WI38 (cell line): ENCODE measurements around the gene GSX1.

Source experiments
- H3K4me3 ChIP-seq: 2 replicates; pipeline ENCODE4 v1.5.1; 2011; ENCODE audit warnings: low read depth, mild to moderate bottlenecking, control low read depth, low read length
- TF ChIP-seq, protein P1 (sequence below): IDR thresholded peaks from 2 replicates; pipeline ENCODE4 v1.5.1; 2012; ENCODE audit warnings: low read depth, mild to moderate bottlenecking, control low read depth, low read length

The GSX1 gene

DNA sequence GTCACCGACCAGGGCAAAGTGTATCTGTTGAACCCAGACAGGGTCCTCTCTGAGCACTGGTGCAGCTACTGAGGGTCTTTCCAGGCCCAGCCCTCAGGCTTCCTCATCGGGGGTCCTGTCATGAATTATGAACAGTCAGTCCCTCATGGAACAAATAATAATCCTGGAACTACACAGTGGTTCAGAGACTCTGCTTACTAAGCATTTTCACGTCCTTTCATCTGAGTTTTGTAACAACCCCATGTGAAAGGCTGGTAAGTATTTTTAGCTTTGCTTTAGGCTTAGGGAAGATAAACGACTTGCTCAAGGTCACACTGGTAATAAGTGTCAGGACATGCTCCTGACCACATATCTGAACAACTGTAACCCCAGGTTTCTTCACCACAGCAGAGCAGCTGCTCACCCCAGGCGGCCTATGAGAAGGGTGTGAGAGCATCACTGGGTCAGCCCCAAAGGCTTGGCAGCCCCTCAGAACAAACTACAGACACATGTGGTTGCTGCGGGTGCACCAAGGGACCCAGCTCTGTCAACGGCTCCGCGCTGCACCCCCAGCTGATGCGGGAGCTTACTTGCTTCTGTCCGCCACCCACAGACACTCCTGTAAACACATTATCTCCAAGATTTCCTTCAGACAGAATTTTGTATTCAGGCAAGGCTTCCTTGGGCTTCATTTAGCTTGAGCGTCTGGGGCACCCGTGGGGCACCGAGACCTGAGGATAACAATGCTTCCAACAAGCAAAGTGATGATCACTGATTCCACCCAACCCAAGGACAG lies 19.4 kb upstream of the GSX1 start:
- TF ChIP-seq, protein P1, sequence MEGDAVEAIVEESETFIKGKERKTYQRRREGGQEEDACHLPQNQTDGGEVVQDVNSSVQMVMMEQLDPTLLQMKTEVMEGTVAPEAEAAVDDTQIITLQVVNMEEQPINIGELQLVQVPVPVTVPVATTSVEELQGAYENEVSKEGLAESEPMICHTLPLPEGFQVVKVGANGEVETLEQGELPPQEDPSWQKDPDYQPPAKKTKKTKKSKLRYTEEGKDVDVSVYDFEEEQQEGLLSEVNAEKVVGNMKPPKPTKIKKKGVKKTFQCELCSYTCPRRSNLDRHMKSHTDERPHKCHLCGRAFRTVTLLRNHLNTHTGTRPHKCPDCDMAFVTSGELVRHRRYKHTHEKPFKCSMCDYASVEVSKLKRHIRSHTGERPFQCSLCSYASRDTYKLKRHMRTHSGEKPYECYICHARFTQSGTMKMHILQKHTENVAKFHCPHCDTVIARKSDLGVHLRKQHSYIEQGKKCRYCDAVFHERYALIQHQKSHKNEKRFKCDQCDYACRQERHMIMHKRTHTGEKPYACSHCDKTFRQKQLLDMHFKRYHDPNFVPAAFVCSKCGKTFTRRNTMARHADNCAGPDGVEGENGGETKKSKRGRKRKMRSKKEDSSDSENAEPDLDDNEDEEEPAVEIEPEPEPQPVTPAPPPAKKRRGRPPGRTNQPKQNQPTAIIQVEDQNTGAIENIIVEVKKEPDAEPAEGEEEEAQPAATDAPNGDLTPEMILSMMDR, result no peak
- no peak overlapping the region for H3K4me3 ChIP-seq

DNA sequence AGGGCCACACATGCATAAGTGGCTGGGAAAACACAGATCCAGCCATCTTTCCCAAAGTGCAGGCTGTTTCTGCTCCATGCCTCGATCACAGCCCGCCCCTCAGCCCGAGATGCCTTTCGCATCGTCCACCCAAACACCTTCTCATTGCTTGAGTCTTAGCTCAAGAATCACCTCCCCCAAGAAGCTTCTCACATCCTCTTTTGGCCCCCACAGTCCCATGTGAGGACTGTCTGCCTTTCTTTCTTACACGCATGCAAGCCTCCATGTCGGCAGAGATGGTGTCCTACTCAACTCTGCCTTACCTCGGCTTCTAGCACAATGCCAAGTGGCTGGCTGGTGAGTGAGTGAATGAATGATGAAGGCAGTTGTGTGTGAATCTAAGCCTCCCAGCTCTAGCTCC lies 18.1 kb upstream of the GSX1 start:
- TF ChIP-seq, protein P1, result no peak
- no peak overlapping the region for H3K4me3 ChIP-seq

DNA sequence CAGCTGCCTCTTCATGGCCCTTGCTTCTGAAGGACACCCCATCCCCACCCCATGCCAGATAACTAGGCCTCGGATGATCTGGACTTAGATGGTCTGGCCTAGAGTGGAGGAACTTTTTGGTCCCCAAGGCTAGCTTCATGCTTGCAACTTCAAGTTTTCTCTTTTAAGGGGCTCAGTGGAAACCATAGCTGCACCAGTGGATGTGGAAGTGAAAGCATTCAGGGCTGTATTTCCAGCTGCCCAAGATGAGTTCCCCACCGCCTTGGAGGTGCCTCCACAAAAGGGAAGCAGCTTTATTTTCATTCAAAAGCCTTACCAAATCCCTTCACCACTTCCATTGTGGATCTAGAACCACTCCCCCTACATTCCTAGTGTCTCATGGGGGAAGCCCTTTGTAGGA lies 17.6 kb upstream of the GSX1 start:
- TF ChIP-seq, protein P1, result no peak
- no peak overlapping the region for H3K4me3 ChIP-seq

DNA sequence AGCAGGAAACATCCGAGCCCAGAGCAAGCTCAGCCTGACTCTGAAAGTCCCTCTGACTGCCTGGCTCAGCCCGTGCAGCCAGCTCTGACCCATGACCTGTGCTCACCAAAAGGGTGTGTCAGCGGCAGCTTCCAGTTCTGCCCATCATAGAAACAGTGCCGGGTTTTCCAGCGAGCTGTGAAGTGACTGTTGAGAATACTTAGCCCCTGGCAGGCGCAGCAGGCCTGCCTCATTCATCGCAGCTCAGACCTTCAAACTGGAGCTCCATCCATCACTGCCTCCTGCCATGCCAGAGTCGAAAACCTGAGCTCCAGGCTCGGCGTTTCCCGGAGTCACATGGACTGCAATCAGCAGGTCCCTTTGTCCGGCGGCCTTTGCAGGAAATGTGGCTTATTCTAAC lies 16.3 kb upstream of the GSX1 start:
- TF ChIP-seq, protein P1, result no peak
- no peak overlapping the region for H3K4me3 ChIP-seq

DNA sequence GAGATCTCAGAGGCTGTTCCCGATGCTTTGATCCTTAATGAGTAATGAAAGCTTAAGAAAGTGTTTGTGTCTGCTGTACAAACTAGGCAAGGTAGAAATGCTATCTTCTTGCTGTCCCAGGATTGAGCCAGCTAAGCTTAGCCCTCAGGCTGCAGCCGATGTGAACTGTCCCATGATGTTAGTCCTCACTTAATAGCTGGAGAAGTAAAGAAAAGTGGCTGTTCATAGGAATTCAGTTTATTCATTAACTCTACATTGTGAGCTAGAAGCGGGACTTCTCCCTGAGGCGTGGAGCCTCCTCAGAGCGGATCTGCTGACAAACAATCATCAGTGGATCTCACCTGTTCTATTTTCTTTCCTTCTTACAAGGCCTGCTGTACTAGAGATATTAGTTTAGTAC lies 10.1 kb upstream of the GSX1 start:
- TF ChIP-seq, protein P1, result no peak

DNA sequence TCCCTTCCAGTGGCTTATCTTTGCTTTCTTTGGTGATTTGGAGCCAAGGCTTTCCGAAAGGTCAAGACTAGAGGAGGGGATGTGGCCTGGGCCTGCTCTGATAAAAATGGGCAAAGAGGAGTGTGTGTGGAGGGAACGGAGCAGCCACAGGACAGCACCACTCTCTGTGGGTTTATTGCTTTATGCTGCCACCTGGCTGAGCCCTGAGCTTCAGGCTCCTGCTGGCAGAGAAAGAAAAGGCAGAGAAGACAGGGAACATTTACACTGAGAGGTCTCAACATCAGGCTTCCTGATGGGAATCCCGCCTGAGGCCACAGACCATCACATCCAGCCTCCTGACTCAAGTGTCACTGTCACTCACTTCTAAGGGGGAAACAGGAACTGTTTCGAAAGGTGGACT lies 9.2 kb upstream of the GSX1 start:
- no peak overlapping the region for H3K4me3 ChIP-seq
- TF ChIP-seq, protein P1, result no peak

More for the DNA sequence above, 10.1 kb upstream of the GSX1 start:
- no peak overlapping the region for H3K4me3 ChIP-seq

DNA sequence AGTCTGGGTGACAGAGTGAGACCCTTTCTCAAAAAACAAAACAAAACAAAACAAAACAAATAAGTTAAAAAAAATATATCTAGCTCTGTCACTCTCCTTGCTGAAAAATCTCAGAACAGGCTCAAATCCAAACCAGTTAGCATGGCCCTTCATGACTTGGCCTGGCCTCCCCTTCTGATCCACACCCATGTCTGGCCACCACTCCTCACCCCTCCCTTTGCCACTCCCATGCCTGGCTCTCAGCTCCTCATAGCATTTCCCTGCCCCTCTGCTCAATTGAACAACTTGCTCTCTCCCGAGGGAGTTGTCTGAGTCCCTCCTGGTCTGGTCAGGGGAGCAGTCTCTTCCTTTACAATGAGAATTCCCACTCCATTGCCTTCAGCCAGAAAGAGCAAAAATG lies 4.0 kb upstream of the GSX1 start:
- no peak overlapping the region for H3K4me3 ChIP-seq
- TF ChIP-seq, protein P1, result no peak
